GM18498 (cell line): ENCODE data around the gene IGSF9B.

Experiments
- ATAC-seq: cut with Tn5 transposase; IDR thresholded peaks from one replicate; pipeline ENCODE4 v1.9.1; 2021; ENCODE audit warnings: mild to moderate bottlenecking, moderate library complexity; ENCODE audit not compliant: unreplicated experiment

Gene IGSF9B

GRCh38 chr11:133938166-133938565, 18.6 kb downstream of the IGSF9B start:
- ATAC-seq: no peak

DNA sequence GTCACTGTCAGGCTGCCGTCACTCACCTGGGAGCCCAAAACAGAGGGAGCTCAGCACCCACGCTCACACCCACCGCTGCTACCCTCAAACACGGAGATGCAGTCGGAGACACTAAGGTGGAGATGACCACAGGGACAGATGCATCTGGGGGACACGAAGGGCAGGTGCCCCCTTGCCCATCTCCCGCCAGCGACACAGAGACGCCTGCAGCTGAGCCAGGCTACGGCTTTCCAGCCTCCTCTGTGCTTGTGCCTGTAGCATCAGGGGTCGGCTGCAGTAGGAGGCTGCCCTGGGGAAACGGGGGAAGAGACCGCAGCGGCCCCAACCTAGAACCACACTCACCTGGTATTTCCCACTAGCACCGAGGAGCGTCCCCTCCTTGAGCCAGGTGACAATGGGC, 19.3 kb downstream of the IGSF9B start:
- ATAC-seq: no peak

- no peak for ATAC-seq
Measured at GRCh38 chr11:133937015-133937414, 19.8 kb downstream of the IGSF9B start.

- no peak for ATAC-seq
Measured at GRCh38 chr11:133936592-133936991, 20.2 kb downstream of the IGSF9B start.

GRCh38 chr11:133936136-133936535, 20.6 kb downstream of the IGSF9B start:
- no peak for ATAC-seq

DNA sequence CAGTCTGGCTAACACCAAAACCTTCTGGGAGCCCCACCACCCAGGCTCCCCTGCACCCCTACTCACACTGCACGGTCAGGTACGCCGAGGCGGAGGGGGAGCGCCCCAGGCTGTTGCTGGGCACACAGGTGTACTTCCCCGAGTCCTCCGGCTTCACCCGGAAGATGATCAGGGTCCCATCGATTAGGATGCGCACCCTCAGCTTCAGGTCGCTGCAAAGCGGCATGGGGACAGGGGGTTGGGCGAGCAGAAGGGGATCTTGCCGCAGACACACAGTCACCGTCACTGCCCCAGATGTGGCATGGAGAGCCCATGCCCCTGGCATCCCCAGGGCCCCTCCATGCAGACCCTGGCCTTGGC, 21.2 kb downstream of the IGSF9B start:
- no peak for ATAC-seq

DNA sequence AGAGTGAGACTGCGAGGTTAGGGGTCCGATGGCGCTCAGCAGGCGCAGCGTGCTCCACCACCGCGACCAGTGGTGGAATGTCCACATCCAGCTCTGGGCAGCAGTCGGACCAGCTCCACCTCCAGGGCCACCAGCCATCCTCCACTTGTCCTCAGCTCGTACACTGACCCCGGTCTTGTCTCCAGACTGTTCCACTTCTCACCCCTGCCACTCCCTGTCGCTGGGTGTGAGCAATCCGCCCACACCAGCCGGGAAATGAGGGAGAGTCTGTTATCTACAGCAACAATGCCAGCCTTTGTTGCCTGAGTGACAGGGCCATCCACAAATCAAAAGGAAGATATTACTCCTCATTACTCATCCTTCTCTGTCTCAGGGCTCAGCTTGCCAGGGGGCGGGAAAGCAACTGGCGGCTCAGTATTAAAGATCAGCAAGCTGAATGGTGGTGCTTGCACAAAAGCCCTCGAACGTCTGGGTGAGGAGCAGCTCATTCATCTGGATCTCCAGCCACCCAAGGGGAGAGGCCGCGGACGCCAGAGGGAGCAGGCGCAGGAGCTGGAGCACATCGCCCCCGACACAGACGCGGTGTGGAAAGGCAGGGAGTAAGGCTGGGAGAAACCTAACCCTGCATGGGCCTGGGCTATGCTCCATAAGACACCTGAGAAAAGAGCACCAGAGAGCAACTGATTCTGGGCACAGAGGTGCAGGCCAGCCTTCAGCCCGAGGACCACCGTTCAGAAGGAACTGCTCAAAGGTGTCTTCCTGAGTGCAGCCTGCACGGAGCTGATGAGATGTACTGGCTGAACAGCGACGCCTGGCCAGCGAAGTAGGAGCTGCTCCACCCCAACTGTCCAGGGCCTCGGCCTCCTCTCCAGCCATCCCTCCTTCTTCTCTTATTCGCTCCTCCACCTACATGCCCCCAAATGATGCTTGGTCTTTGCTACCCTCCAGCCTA, 21.9 kb downstream of the IGSF9B start:
- no peak for ATAC-seq

- no peak for ATAC-seq
Measured at GRCh38 chr11:133934096-133934495, 22.7 kb downstream of the IGSF9B start.

GRCh38 chr11:133931449-133932060, 25.2 kb downstream of the IGSF9B start:
- ATAC-seq: no peak

- ATAC-seq: no peak
Measured at GRCh38 chr11:133930767-133931448, 25.9 kb downstream of the IGSF9B start.

GRCh38 chr11:133930053-133930766, 26.6 kb downstream of the IGSF9B start:
- no peak for ATAC-seq

DNA sequence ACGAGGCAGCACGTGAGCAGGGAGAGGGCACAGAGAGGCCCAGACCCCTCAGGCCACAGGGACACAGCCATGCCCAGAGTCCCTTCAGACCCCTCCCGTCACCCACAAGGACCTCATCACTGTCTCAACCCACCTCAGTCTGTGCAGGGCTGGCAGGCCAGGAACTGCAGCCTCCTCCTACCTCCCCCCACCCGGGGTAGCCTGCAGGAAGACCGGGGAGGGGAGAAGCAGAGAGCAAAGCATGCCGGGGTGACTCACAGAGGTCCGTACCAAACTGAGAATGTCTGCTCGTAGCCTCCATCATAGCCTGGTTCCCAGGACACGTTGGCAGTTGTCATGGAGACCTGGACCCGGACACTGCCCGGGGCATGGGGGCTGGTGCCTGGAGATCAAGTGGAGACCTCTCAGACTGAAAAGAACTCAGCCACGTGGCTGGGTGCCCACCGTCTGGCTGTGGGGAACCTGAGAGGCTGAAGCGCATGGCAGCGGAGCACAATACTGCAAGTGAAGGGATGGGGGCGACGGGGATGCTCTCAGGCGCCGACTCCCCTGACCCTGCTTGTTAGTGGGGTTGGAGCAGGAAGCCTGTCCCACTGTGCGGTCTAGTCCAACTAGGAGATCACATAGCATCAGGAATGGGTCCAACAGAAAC, 27.2 kb downstream of the IGSF9B start:
- ATAC-seq: no peak

GRCh38 chr11:133928628-133929059, 28.1 kb downstream of the IGSF9B start:
- ATAC-seq: no peak

- ATAC-seq: peak; percentile 92
Measured at GRCh38 chr11:133927690-133928627, 28.8 kb downstream of the IGSF9B start.

DNA sequence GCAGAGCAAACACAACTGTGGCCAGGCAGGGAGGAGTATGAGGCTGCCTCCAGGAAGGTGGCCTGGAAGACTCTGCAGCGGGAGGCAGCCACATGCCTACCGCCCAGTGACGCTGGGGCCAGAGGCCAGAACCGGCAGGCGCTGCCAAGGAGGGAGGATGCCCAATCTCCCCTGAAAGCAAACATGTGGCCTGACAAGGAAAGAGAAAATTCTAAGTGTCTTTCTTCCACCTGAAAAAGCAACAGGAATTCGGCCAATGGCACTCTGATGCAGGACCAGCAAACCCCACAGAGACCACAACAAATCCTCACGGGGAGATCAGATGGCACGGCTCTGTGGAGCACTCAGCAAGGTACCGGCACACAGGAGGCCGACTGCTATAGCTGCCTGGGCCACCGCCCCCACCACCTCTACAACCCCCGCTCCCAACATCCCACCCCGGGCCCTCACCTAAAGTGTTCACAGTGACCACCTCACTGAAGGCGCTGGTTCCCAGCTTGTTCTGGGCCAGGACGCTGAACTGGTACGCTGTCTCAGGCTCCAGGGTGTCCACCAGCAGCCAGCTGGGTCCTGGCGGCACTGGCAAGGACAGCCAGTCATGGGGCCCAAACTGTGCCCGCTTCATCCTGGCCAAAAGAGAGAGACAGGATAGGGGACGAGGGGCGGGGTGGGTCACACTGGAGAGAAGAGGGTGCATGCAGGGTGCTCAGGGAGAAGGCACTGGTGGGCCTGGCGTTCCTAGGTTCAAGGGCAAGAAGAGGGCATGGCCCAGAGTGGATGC, 30.1 kb downstream of the IGSF9B start:
- ATAC-seq: no peak

DNA sequence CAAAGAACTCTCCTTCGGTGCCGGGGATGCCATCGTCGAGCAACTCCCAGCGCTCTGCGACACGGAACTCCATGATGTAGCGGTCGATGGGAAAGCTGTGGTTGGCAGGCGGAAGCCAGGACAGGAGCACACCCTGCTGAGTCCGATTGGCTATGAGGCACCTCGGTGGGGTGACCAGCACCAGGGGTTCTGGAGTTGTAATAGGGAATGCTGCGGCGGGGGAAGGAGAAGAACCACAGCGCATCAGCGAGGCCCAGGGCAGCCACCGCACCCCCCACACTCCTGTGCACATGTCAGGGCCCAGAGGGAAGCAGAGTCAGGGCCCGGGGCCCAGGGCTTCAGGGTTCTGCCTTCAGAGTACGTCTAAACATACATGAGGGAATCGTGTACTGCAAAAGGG, 31.0 kb downstream of the IGSF9B start:
- no peak for ATAC-seq

DNA sequence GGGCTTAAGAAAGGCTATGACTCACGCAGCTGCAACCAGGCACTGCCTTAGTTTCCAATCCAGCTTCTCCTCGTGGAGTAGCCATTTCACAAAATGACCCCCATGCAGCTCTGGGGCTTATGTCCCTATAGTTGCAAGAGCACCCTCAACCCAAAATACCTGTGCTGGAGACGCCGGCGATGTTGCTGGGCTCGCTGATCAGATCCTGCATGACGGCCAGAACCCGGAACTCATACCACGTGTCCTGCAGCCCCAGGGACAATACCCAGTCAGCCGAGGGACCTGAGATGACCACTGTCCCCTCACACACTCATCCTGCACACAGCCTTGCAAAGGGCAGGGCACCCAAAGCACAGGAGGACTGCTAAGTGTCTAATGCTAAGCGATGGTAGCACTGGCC, 32.1 kb downstream of the IGSF9B start:
- no peak for ATAC-seq

DNA sequence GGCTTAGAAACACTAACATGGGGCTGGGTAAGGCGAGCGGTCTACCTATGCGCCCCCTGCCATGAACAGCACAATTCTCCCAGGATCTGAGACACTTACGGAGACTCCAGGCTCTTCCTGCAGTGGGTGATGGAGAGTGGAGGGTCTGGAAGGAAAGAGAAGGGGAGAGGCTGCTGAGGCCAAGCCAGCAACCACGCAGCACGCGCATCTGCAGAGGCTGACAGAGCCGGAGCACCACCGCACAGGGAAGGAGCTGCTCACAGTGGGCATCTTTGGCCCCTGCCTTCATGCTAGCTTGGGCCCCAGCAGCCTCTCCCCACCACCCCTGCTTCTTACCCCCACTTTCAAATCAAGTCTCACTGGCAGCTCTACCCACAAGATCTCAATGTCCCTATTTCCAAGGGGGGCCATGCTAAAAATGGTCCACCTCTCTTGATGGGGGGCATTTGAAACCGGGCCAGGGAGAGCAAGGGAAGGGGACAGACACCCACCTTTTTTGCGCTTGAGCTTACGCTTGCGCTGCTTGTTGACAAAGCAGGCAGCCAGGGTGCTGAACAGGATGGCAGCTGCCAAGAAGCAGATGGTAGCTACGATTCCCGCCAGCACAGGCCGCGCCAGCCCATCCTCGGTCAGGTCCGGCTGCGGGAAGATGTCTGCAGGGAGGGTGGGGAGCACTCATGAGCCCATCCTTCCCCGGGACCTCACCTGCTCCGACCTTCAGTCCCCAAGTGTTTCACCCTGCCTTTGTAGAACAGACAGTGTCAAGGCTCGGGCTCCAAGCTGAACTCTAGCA, 34.5 kb downstream of the IGSF9B start:
- ATAC-seq: no peak
